Ishikawa (cell line): ENCODE data around the gene GID8.

Experiments
- CEBPB ChIP-seq: IDR thresholded peaks from 2 replicates; pipeline ENCODE4 v1.6.1; 2012
- CREB1 ChIP-seq: IDR thresholded peaks from 2 replicates; pipeline ENCODE4 v1.6.1; 2012; ENCODE audit warnings: low read depth
- EGR1 ChIP-seq: IDR thresholded peaks from 2 replicates; pipeline ENCODE4 v1.6.1; 2012
- EP300 ChIP-seq: IDR thresholded peaks from 2 replicates; pipeline ENCODE4 v1.6.1; 2012; ENCODE audit warnings: borderline replicate concordance
- FOXM1 ChIP-seq: IDR thresholded peaks from 2 replicates; pipeline ENCODE4 v1.6.1; 2012; ENCODE audit warnings: low read depth, borderline replicate concordance
- RAD21 ChIP-seq: IDR thresholded peaks from 2 replicates; pipeline ENCODE4 v1.6.1; 2012; ENCODE audit warnings: low read depth
- REST ChIP-seq: IDR thresholded peaks from 2 replicates; pipeline ENCODE4 v1.6.1; 2012; ENCODE audit warnings: low read depth, mild to moderate bottlenecking
- TAF1 ChIP-seq: IDR thresholded peaks from 2 replicates; pipeline ENCODE4 v1.6.1; 2012; ENCODE audit warnings: low read depth, mild to moderate bottlenecking
- TCF12 ChIP-seq: IDR thresholded peaks from 2 replicates; pipeline ENCODE4 v1.6.1; 2012; ENCODE audit warnings: low read depth
- ZBTB7A ChIP-seq: IDR thresholded peaks from 2 replicates; pipeline ENCODE4 v1.6.1; 2012; ENCODE audit warnings: low read depth
- TF ChIP-seq, protein P1 (sequence below): IDR thresholded peaks from 2 replicates; pipeline ENCODE4 v1.6.1; 2012

DNA sequence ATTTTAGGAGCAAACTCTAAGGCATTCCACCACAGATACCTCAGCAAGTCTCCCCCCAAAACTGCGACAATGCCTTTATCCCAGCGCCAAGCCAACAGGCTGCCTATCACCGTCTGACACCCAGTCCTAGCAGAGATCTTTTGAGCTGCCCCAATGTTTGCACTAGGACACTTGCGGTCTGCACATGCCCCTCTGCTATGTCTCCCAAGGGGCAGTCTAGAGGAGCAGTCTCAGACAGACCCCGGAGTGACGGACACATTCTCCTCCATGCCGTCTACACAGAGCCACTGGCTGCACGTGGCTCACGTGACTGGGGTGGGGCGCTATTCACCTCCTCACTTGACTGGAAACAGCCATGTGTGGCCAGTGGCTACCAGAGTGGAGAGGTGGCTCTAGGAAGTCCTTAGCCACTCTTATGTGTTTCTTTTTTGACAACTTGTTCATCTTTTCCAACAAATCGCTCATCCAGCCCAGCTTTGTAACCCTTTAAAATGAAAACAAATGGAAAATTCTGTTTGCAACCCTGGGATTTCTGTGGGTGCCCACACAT lies 27.7 kb upstream of the GID8 start:
- TF ChIP-seq RAD21, result no peak
- TF ChIP-seq, protein P1, sequence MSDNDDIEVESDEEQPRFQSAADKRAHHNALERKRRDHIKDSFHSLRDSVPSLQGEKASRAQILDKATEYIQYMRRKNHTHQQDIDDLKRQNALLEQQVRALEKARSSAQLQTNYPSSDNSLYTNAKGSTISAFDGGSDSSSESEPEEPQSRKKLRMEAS, result no peak
- no peak for TF ChIP-seq ZBTB7A
- no peak for TF ChIP-seq CREB1
- TF ChIP-seq EP300, result no peak
- no peak for TF ChIP-seq FOXM1
- TF ChIP-seq CEBPB, result no peak
- no peak for TF ChIP-seq EGR1
- TF ChIP-seq TAF1, result no peak
- TF ChIP-seq REST, result no peak
- no peak for TF ChIP-seq TCF12
